ENCODE measurements around the gene POLR3A. TPM values are rescaled to one million over a fixed set of nuclear protein-coding genes. Genes with fewer than 3 reads are reported as not detected.
A peak's percentile ranks its signal among the peaks of the same experiment; 100 is the strongest.

Gene POLR3A
- total RNA-seq, 1 donor, result 11.9 TPM

- H4K20me1 ChIP-seq (ENCODE audit: insufficient read depth, low read length), result no peaks in the 10 kb centered on the region
- no peaks in the 10 kb centered on the region for H3K27me3 ChIP-seq (ENCODE audit: insufficient read depth, low read length)
- H3K4me2 ChIP-seq (ENCODE audit: insufficient read depth, low read length), result no peak overlapping the region
- H3K4me1 ChIP-seq (ENCODE audit: insufficient read depth, low read length), result peaks cover 27% of the 10 kb centered on the region
- no peak overlapping the region for H2AFZ ChIP-seq (ENCODE audit: low read length)
- H3K27ac ChIP-seq (ENCODE audit: low read depth, low read length), result no peak overlapping the region
- no peak for TF ChIP-seq CTCF (IDR thresholded peaks at IDR 0.05; ENCODE audit: extremely low read depth, low read depth, low read length)
- H3K79me2 ChIP-seq (ENCODE audit: insufficient read depth, low read length), result no peaks in the 10 kb centered on the region
- H3K4me3 ChIP-seq (ENCODE audit: insufficient read depth, low read length), result no peak overlapping the region
- H3K9me3 ChIP-seq (ENCODE audit: low read depth, low read length), result no peaks in the 10 kb centered on the region
- no peak for DNase-seq (ENCODE audit: insufficient read length, low spot score, missing footprints)
- H3K36me3 ChIP-seq (ENCODE audit: insufficient read depth, low read length), result no peaks in the 10 kb centered on the region
Measured at GRCh38 chr10:77946084-77946483, 83.2 kb downstream of the POLR3A start.

GRCh38 chr10:77944519-77944918 is 84.8 kb downstream of the POLR3A start:
- H3K27ac ChIP-seq (ENCODE audit: low read depth, low read length), result peak overlapping the region; percentile 58
- TF ChIP-seq CTCF (IDR thresholded peaks at IDR 0.05; ENCODE audit: extremely low read depth, low read depth, low read length), result no peak
- no peak for DNase-seq (ENCODE audit: insufficient read length, low spot score, missing footprints)

GRCh38 chr10:77943121-77943901 is 86.0 kb downstream of the POLR3A start:
- Histone ChIP-seq H2AFZ (ENCODE audit: low read length) (no peak overlapping the region), H3K4me2 (ENCODE audit: insufficient read depth, low read length) (peak overlapping the region; percentile 50), H3K36me3 (ENCODE audit: insufficient read depth, low read length) (no peaks in the 10 kb centered on the region)

More at GRCh38 chr10:77944519-77944918, 84.8 kb downstream of the POLR3A start:
- no peak overlapping the region for H3K4me3 ChIP-seq (ENCODE audit: insufficient read depth, low read length)
- H3K79me2 ChIP-seq (ENCODE audit: insufficient read depth, low read length), result no peaks in the 10 kb centered on the region
- H3K9me3 ChIP-seq (ENCODE audit: low read depth, low read length), result no peaks in the 10 kb centered on the region
- H3K4me2 ChIP-seq (ENCODE audit: insufficient read depth, low read length), result peak overlapping the region; percentile 33
- H2AFZ ChIP-seq (ENCODE audit: low read length), result no peak overlapping the region
- peaks cover 32% of the 10 kb centered on the region for H3K4me1 ChIP-seq (ENCODE audit: insufficient read depth, low read length)
- H4K20me1 ChIP-seq (ENCODE audit: insufficient read depth, low read length), result no peaks in the 10 kb centered on the region
- no peaks in the 10 kb centered on the region for H3K27me3 ChIP-seq (ENCODE audit: insufficient read depth, low read length)
- H3K36me3 ChIP-seq (ENCODE audit: insufficient read depth, low read length), result no peaks in the 10 kb centered on the region

More at GRCh38 chr10:77943121-77943901, 86.0 kb downstream of the POLR3A start:
- Histone ChIP-seq H3K27me3 (ENCODE audit: insufficient read depth, low read length) (no peaks in the 10 kb centered on the region), H3K27ac (ENCODE audit: low read depth, low read length) (peak overlapping the region; percentile 27), H3K9me3 (ENCODE audit: low read depth, low read length) (no peaks in the 10 kb centered on the region), H4K20me1 (ENCODE audit: insufficient read depth, low read length) (no peaks in the 10 kb centered on the region), H3K79me2 (ENCODE audit: insufficient read depth, low read length) (no peaks in the 10 kb centered on the region), H3K4me1 (ENCODE audit: insufficient read depth, low read length) (peaks cover 23% of the 10 kb centered on the region), H3K4me3 (ENCODE audit: insufficient read depth, low read length) (no peak overlapping the region)
- no peak for DNase-seq (ENCODE audit: insufficient read length, low spot score, missing footprints)
- no peak for TF ChIP-seq CTCF (IDR thresholded peaks at IDR 0.05; ENCODE audit: extremely low read depth, low read depth, low read length)

All from osteoblast (primary cell).